HEK293 (cell line): ENCODE measurements around the gene SLC14A1.

Source experiments
- CTCF ChIA-PET: fragments of 350-600 bp; formaldehyde crosslinking; extraction: SDS; loops from one replicate; lab custom pipeline; 2021; ENCODE audit warnings: antibody characterized with exemption; lab: Yijun Ruan, JAX
- POLR2A ChIA-PET: fragments of 300-600 bp; formaldehyde crosslinking; extraction: SDS; loops from one replicate; lab custom pipeline; 2020; ENCODE audit warnings: antibody characterized with exemption, inconsistent platforms; lab: Yijun Ruan, JAX
- H3K27ac ChIP-seq: fragments of 200-500 bp; sonication (Bioruptor generic); 2 replicates; pipeline ENCODE4 v1.5.1; 2014; ENCODE audit warnings: low read depth, low read length, control low read depth, inconsistent platforms; ENCODE audit errors: extremely low read depth
- H3K36me3 ChIP-seq, 2 experiments: fragments of 200-500 bp in 1 of 2; sonication (Bioruptor generic) in 1 of 2; 1 replicate in 1 of 2; 2 replicates in 1 of 2; pipeline ENCODE4 v1.5.1; 2014 to 2017; ENCODE audit warnings: inconsistent platforms in 2 of 2, low read length in 2 of 2; ENCODE audit not compliant: control insufficient read depth in 2 of 2, insufficient read depth in 1 of 2
- H3K4me1 ChIP-seq: fragments of 200-500 bp; sonication (Bioruptor generic); 2 replicates; pipeline ENCODE4 v1.5.1; 2014; ENCODE audit warnings: mild to moderate bottlenecking, low read length, inconsistent platforms; ENCODE audit not compliant: control insufficient read depth, insufficient read depth
- H3K4me3 ChIP-seq: 2 replicates; pipeline ENCODE4 v1.5.1; 2011; ENCODE audit warnings: low read depth, mild to moderate bottlenecking, control low read depth, low read length, moderate library complexity
- H3K9me3 ChIP-seq: fragments of 200-500 bp; sonication (Bioruptor generic); 2 replicates; pipeline ENCODE4 v1.5.1; 2014; ENCODE audit warnings: low read depth, low read length, inconsistent platforms; ENCODE audit not compliant: control insufficient read depth, insufficient read depth
- BCL11A ChIP-seq: fragments of 450-650 bp; formaldehyde crosslinking; IDR thresholded peaks from 2 replicates; pipeline ENCODE4 v1.5.1; 2016; ENCODE audit warnings: low read depth, missing biosample characterization, missing genetic modification characterization
- BCL11B ChIP-seq: fragments of 450-650 bp; formaldehyde crosslinking; IDR thresholded peaks from 2 replicates; pipeline ENCODE4 v1.5.1; 2016; ENCODE audit warnings: low read depth, missing biosample characterization, missing genetic modification characterization
- FEZF1 ChIP-seq: fragments of 450-650 bp; formaldehyde crosslinking; IDR thresholded peaks from 2 replicates; pipeline ENCODE4 v1.5.1; 2016; ENCODE audit warnings: missing biosample characterization, missing genetic modification characterization
- KLF1 ChIP-seq: fragments of 450-650 bp; formaldehyde crosslinking; IDR thresholded peaks from 2 replicates; pipeline ENCODE4 v1.5.1; 2016; ENCODE audit warnings: missing biosample characterization, missing genetic modification characterization
- SCRT1 ChIP-seq: fragments of 450-650 bp; formaldehyde crosslinking; IDR thresholded peaks from 2 replicates; pipeline ENCODE4 v1.5.1; 2016; ENCODE audit warnings: missing biosample characterization, missing genetic modification characterization, borderline replicate concordance
- SETDB1 ChIP-seq: IDR thresholded peaks from one replicate; pipeline ENCODE4 v1.6.1; 2017; ENCODE audit warnings: mild to moderate bottlenecking, low read length, moderate library complexity, mixed read lengths; ENCODE audit not compliant: insufficient read length
- YY1 ChIP-seq: fragments of 450-650 bp; formaldehyde crosslinking; IDR thresholded peaks from 2 replicates; pipeline ENCODE4 v1.5.1; 2018; ENCODE audit warnings: missing biosample characterization, missing genetic modification characterization
- YY2 ChIP-seq: fragments of 450-650 bp; formaldehyde crosslinking; IDR thresholded peaks from 2 replicates; pipeline ENCODE4 v1.5.1; 2016; ENCODE audit warnings: missing biosample characterization, missing genetic modification characterization
- ZBTB17 ChIP-seq: fragments of 450-650 bp; formaldehyde crosslinking; IDR thresholded peaks from 2 replicates; pipeline ENCODE4 v1.5.1; 2016; ENCODE audit warnings: missing biosample characterization, missing genetic modification characterization
- ZBTB20 ChIP-seq: fragments of 450-650 bp; formaldehyde crosslinking; IDR thresholded peaks from 2 replicates; pipeline ENCODE4 v1.5.1; 2016; ENCODE audit warnings: missing biosample characterization, missing genetic modification characterization
- ZBTB48 ChIP-seq: fragments of 450-650 bp; formaldehyde crosslinking; IDR thresholded peaks from 2 replicates; pipeline ENCODE4 v1.5.1; 2016; ENCODE audit warnings: missing biosample characterization, missing genetic modification characterization
- ZBTB7A ChIP-seq: fragments of 450-650 bp; formaldehyde crosslinking; IDR thresholded peaks from 2 replicates; pipeline ENCODE4 v1.5.1; 2016; ENCODE audit warnings: low read depth, missing biosample characterization, missing genetic modification characterization
- ZNF114 ChIP-seq: fragments of 450-650 bp; formaldehyde crosslinking; IDR thresholded peaks from 2 replicates; pipeline ENCODE4 v1.5.0; 2017; ENCODE audit warnings: missing biosample characterization, missing genetic modification characterization
- ZNF155 ChIP-seq: fragments of 450-650 bp; formaldehyde crosslinking; IDR thresholded peaks from 2 replicates; pipeline ENCODE4 v1.5.1; 2016; ENCODE audit warnings: missing biosample characterization, missing genetic modification characterization
- ZNF274 ChIP-seq, 2 experiments: fragments of 200-500 bp in 1 of 2; fragments of 450-650 bp in 1 of 2; sonication (Bioruptor generic) in 1 of 2; formaldehyde crosslinking in 1 of 2; IDR thresholded peaks; 2 replicates each; pipeline versions ENCODE4 v1.5.1 to v1.6.1; 2014 to 2016; ENCODE audit warnings: borderline replicate concordance in 1 of 2, inconsistent platforms in 1 of 2, low read length in 1 of 2, missing biosample characterization in 1 of 2, missing genetic modification characterization in 1 of 2
- ZNF335 ChIP-seq: fragments of 450-650 bp; formaldehyde crosslinking; conservative IDR thresholded peaks from 2 replicates; pipeline ENCODE4 v1.5.1; 2016; ENCODE audit warnings: missing biosample characterization, missing genetic modification characterization
- ZNF433 ChIP-seq: fragments of 450-650 bp; formaldehyde crosslinking; IDR thresholded peaks from 2 replicates; pipeline ENCODE4 v1.5.1; 2016; ENCODE audit warnings: missing biosample characterization, missing genetic modification characterization, low read depth
- ZNF548 ChIP-seq: fragments of 450-650 bp; formaldehyde crosslinking; IDR thresholded peaks from 2 replicates; pipeline ENCODE4 v1.5.1; 2016; ENCODE audit warnings: missing biosample characterization, missing genetic modification characterization
- ZNF555 ChIP-seq: fragments of 450-650 bp; formaldehyde crosslinking; conservative IDR thresholded peaks from 2 replicates; pipeline ENCODE4 v1.5.1; 2017; ENCODE audit warnings: missing biosample characterization, mild to moderate bottlenecking, missing genetic modification characterization, inconsistent platforms
- ZNF707 ChIP-seq: fragments of 450-650 bp; formaldehyde crosslinking; IDR thresholded peaks from 2 replicates; pipeline ENCODE4 v1.5.1; 2016; ENCODE audit warnings: missing biosample characterization, missing genetic modification characterization
- TF ChIP-seq, protein P1 (sequence below): fragments of 450-650 bp; formaldehyde crosslinking; IDR thresholded peaks from 2 replicates; pipeline ENCODE4 v1.5.1; 2016; ENCODE audit warnings: missing biosample characterization, missing genetic modification characterization, low read depth
- TF ChIP-seq, protein P2 (sequence below): fragments of 450-650 bp; formaldehyde crosslinking; IDR thresholded peaks from 2 replicates; pipeline ENCODE4 v1.5.1; 2016; ENCODE audit warnings: missing biosample characterization, missing genetic modification characterization
- TF ChIP-seq, protein P3 (sequence below): fragments of 450-650 bp; formaldehyde crosslinking; IDR thresholded peaks from 2 replicates; pipeline ENCODE4 v1.5.1; 2017; ENCODE audit warnings: missing biosample characterization, missing genetic modification characterization
- TF ChIP-seq, protein P4 (sequence below): fragments of 450-650 bp; formaldehyde crosslinking; IDR thresholded peaks from 2 replicates; pipeline ENCODE4 v1.5.1; 2016; ENCODE audit warnings: missing biosample characterization, missing genetic modification characterization
- TF ChIP-seq, protein P5 (sequence below): fragments of 450-650 bp; formaldehyde crosslinking; optimal IDR thresholded peaks from 2 replicates; pipeline ENCODE3; 2016; ENCODE audit warnings: missing biosample characterization, mild to moderate bottlenecking, missing genetic modification characterization

The SLC14A1 gene

DNA sequence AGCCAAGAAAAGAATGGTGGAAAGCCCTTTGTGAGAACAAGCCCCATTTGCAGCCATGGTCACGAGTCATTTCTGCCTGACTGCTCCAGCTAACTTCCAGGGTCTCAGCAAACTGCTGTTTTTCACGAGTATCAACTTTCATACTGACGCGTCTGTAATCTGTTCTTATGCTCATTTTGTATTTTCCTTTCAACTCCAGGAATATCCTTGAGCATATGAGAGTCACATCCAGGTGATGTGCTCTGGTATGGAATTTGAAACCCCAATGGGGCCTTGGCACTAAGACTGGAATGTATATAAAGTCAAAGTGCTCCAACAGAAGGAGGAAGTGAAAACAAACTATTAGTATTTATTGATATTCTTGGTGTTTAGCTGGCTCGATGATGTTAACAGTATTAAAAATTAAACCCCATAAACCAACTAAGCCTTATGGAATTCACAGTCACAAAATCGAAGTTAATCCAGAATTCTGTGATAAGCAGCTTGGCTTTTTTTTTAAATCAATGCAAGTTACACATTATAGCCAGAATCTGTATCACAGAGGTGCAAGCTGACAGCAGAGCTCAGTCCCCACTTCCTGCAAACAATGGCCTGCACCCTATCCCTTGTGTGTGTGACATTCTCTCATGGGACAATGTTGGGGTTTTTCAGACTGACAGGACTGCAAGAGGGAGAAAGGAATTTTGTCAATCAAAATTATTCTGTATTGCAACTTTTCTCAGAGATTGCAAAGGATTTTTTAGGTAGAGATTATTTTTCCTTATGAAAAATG, 26.1 kb downstream of the SLC14A1 start:
- CTCF ChIA-PET: interaction anchor here (0.7 to 1.1 kb wide), 3 partner anchors 28 to 224 kb away, joined by 3 to 4 read pairs (median 4); no protein-coding TSS in a partner anchor
- POLR2A ChIA-PET: no interaction called here
- Histone ChIP-seq H3K9me3 (no peaks in the 10 kb centered on the region), H3K27ac (no peak overlapping the region), H3K4me1 (peaks cover 14% of the 10 kb centered on the region), H3K36me3 (no peaks in the 10 kb centered on the region), H3K4me3 (no peak overlapping the region)
- peak; percentile 40; the same call in 1 of the 2 replicates for TF ChIP-seq ZBTB20 (tag by site-specific recombination)
- TF ChIP-seq FEZF1: peak; percentile 90
- no peak for TF ChIP-seq YY2
- 0 out of 2 replicates have a peak, but pooled peaks have one; percentile 46 for TF ChIP-seq ZNF335
- TF ChIP-seq ZNF555 (tag by site-specific recombination): no peak
- TF ChIP-seq SCRT1: no peak
- TF ChIP-seq, protein P1, sequence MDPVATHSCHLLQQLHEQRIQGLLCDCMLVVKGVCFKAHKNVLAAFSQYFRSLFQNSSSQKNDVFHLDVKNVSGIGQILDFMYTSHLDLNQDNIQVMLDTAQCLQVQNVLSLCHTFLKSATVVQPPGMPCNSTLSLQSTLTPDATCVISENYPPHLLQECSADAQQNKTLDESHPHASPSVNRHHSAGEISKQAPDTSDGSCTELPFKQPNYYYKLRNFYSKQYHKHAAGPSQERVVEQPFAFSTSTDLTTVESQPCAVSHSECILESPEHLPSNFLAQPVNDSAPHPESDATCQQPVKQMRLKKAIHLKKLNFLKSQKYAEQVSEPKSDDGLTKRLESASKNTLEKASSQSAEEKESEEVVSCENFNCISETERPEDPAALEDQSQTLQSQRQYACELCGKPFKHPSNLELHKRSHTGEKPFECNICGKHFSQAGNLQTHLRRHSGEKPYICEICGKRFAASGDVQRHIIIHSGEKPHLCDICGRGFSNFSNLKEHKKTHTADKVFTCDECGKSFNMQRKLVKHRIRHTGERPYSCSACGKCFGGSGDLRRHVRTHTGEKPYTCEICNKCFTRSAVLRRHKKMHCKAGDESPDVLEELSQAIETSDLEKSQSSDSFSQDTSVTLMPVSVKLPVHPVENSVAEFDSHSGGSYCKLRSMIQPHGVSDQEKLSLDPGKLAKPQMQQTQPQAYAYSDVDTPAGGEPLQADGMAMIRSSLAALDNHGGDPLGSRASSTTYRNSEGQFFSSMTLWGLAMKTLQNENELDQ: no peak
- no peak for TF ChIP-seq ZBTB48 (tag by site-specific recombination)

DNA sequence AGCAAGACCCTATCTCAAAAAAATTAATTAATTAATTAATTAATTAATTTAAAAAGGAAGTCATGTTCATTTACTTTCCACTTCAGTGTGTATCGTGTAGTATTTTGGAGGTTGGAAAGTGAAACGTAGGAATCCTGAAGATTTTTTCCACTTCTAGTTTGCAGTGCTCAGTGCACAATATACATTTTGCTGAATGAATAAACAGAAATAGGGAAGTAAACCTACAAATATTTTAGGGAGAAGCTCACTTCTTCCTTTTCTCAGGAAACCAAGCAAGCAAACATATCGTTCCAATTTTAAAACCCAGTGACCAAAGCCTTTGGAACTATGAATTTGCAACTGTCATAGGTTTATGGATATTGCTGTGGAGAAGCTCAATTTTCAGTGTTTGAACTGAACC, 27.8 kb downstream of the SLC14A1 start:
- Histone ChIP-seq H3K27ac (no peak overlapping the region), H3K4me1 (no peaks in the 10 kb centered on the region; the same call in 1 of the 2 replicates), H3K9me3 (no peaks in the 10 kb centered on the region), H3K4me3 (no peak overlapping the region), H3K36me3 (no peaks in the 10 kb centered on the region)
- TF ChIP-seq ZBTB7A (tag by site-specific recombination) (no peak), ZNF707 (tag by site-specific recombination) (no peak), YY1 (tag by site-specific recombination) (no peak)
- ChIA-PET CTCF (interaction anchor here (1.0 kb wide), 1 partner anchor 61 kb away, joined by 4 read pairs; no protein-coding TSS in a partner anchor), POLR2A (no interaction called here)

DNA sequence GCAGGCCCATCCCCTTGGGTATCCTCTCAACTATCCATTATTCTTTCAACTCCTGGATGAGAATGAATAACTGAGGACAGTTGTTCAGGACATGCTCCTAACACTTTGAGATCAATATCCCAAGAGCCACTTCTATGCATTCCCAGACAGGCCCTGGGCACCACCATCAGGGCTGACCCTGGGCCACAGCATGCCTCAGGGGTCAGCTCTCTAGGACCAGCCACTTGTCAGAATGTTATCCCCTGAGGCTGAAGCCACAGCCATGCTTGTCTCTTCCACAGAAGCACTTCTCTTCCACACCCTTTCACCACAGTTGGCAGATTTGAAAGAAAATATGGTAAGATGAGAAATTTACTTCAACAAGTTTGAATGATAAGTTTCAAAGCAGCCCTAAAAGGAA, 28.7 kb downstream of the SLC14A1 start:
- no peak overlapping the region for H3K27ac ChIP-seq
- no peaks in the 10 kb centered on the region for H3K9me3 ChIP-seq
- no peak overlapping the region for H3K4me3 ChIP-seq
- CTCF ChIA-PET: no interaction called here
- no peaks in the 10 kb centered on the region; the same call in 1 of the 2 replicates for H3K4me1 ChIP-seq
- POLR2A ChIA-PET: no interaction called here
- no peaks in the 10 kb centered on the region for H3K36me3 ChIP-seq
- TF ChIP-seq, protein P2, sequence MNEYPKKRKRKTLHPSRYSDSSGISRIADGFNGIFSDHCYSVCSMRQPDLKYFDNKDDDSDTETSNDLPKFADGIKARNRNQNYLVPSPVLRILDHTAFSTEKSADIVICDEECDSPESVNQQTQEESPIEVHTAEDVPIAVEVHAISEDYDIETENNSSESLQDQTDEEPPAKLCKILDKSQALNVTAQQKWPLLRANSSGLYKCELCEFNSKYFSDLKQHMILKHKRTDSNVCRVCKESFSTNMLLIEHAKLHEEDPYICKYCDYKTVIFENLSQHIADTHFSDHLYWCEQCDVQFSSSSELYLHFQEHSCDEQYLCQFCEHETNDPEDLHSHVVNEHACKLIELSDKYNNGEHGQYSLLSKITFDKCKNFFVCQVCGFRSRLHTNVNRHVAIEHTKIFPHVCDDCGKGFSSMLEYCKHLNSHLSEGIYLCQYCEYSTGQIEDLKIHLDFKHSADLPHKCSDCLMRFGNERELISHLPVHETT (tag by site-specific recombination): no peak
- no peak for TF ChIP-seq KLF1 (tag by site-specific recombination)
- TF ChIP-seq ZNF155 (tag by site-specific recombination): no peak
- TF ChIP-seq, protein P3, sequence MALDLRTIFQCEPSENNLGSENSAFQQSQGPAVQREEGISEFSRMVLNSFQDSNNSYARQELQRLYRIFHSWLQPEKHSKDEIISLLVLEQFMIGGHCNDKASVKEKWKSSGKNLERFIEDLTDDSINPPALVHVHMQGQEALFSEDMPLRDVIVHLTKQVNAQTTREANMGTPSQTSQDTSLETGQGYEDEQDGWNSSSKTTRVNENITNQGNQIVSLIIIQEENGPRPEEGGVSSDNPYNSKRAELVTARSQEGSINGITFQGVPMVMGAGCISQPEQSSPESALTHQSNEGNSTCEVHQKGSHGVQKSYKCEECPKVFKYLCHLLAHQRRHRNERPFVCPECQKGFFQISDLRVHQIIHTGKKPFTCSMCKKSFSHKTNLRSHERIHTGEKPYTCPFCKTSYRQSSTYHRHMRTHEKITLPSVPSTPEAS (tag by site-specific recombination): no peak
- TF ChIP-seq BCL11B (tag by site-specific recombination): no peak
- TF ChIP-seq, protein P4, sequence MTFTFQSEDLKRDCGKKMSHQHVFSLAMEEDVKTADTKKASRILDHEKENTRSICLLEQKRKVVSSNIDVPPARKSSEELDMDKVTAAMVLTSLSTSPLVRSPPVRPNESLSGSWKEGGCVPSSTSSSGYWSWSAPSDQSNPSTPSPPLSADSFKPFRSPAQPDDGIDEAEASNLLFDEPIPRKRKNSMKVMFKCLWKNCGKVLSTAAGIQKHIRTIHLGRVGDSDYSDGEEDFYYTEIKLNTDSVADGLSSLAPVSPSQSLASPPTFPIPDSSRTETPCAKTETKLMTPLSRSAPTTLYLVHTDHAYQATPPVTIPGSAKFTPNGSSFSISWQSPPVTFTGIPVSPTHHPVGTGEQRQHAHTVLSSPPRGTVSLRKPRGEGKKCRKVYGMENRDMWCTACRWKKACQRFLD (tag by site-specific recombination): no peak
- TF ChIP-seq SETDB1: no peak
- TF ChIP-seq ZBTB17 (tag by site-specific recombination): no peak
- TF ChIP-seq YY1 (tag by site-specific recombination): no peak
- no peak for TF ChIP-seq ZNF274 (IDR thresholded peaks at IDR 0.05; ENCODE audit: low read length)
- no peak for TF ChIP-seq ZNF274 (tag by site-specific recombination; IDR thresholded peaks at IDR 0.05; ENCODE audit: borderline replicate concordance)
- no peak for TF ChIP-seq ZNF114 (tag by site-specific recombination)
- TF ChIP-seq BCL11A (tag by site-specific recombination): no peak
- no peak for TF ChIP-seq ZNF548 (tag by site-specific recombination)
- TF ChIP-seq ZNF433 (tag by site-specific recombination): no peak
- TF ChIP-seq, protein P5, sequence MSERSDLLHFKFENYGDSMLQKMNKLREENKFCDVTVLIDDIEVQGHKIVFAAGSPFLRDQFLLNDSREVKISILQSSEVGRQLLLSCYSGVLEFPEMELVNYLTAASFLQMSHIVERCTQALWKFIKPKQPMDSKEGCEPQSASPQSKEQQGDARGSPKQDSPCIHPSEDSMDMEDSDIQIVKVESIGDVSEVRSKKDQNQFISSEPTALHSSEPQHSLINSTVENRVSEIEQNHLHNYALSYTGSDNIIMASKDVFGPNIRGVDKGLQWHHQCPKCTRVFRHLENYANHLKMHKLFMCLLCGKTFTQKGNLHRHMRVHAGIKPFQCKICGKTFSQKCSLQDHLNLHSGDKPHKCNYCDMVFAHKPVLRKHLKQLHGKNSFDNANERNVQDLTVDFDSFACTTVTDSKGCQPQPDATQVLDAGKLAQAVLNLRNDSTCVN (tag by site-specific recombination): no peak
